CD4-positive, alpha-beta T cell treated with Interleukin-4 for 1 hour (primary cell): ENCODE results near the gene TARS1.
A peak's percentile ranks its signal among the peaks of the same experiment; 100 is the strongest.

Experiments used
- DNase-seq, 2 donors: peaks; one replicate each; pipeline ENCODE4 v3.0.0-alpha.2; 2020 to 2022

Gene TARS1

DNA sequence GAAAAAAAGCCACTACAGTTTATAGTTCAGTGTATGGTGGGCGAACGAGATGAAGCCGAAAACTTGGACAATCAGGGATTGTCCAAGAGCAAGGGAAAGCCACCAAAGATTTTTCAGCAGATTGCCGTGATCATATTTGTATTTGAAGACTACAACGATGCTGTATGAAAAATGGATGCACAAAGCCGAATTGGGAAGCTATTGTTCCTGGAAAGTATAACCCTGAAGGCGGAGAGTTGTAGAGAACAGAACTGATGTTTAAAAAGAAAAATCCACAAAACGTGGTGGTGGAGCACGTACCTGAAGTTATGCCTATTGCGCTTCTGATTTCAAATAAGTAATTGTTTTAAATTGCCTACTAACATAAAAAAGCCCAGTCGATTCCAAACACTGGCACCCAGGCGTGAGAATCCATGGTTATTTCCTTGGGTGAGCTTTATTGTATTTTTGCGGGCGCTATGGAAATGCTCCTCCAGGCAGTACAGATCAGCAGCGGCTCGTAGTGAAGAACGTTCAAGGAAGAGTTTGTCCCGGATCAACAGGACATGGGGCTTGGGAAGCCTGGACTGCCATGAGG is 772 bp upstream of the TARS1 start:
- no peak for DNase-seq

DNA sequence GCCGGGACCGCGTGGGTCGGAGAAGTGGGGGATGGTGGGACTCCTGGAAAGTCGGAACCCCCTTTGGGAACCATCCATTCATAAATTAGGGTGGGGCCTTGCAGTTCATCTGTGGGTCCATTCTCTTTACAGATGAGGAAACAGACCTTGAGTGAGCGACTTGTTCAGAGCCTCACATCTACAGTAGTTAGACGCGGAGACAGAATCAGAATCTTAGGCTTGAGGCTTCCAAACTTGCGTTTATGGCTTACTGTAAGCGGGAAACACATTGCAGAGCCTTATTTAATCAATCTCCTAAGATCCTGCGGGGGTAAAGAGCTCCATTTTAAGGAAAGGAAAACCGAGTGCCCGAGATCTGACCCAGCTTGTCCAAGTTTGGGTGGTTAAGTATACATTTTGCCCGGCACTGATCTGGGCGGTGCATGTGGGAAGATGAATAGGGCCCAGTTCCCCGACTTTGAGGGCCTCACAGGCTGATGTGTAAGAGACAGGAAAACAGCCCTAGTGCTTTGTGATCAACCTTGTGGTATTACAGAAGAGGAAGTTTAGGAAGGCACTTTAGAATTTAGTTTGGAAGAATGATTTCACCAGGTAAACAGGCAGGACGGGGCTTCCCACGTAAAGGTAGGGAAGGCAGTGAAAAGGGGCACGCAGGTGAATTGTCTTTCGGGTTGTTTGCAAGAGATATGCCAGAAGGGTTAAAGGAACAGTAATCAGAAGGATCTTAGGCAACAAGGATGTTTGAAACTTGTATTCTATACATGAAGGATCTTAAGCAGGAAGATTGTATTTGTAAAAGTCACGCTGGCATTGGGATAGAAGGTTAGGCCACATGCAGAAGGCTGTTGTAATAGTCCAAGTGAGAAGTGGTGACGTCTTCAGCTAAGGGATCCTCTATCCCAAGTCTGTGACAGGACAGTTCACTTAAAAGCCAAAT is 744 bp downstream of the TARS1 start:
- peak in 1 of 2 donors; percentile 14 for DNase-seq

DNA sequence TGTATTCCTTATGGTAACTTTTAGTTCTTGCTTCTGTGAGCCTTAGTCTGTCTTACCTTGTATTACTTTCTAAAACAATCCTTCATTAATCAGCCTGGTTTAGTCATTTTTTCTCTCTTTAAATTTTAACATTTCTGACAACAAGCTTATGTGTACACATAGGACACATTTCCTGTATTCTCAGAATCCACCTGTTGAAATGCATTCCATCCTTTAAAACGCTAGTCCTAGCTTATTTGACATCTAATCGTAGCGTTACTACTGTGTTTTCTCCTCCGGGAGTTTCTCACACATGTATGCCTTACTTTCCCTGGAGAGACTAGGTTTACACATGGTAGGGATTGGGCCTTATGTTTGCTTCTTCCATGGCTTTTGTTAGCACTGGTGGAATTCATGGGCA is 3.8 kb downstream of the TARS1 start:
- DNase-seq: no peak

DNA sequence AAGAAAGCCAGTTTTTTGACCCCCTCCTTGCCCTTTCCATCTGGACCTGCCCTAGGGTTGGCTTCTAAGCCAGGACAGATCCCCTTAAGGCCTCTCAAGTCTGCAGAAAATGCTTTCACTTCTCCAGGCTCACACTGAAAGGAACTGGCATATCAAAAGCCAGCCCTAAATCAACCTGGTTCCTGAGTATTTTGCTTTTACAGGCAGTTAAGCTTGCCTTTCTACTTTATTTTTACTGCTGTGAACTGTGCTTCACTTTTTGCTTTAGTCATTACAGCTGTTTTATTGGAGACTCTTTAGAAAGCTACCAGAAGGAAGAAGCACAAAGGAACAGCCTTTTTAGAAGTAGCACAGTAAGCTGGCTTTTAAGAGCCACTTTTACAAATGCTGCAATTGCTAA is 5.0 kb downstream of the TARS1 start:
- DNase-seq: no peak

DNA sequence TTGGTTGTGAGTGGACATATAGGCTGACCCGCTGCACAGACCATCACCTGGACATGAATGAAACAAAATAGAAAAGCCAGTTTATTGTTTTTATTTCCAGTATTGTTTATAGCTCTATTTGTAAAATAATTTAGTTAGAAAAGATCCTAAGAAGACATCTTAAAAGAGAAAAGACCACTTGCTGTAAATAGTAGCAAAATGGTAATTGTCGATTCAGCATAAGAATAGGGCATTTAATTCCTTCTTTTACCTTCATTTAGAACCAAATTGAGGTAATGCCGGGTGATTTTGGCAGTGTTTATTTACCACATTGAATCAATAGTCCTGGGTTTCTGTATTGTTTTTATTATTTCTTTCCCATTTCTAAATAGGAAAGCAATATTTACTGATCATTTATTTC is 7.4 kb downstream of the TARS1 start:
- DNase-seq: no peak

GRCh38 chr5:33457126-33457525 is 16.4 kb downstream of the TARS1 start:
- no peak for DNase-seq

DNA sequence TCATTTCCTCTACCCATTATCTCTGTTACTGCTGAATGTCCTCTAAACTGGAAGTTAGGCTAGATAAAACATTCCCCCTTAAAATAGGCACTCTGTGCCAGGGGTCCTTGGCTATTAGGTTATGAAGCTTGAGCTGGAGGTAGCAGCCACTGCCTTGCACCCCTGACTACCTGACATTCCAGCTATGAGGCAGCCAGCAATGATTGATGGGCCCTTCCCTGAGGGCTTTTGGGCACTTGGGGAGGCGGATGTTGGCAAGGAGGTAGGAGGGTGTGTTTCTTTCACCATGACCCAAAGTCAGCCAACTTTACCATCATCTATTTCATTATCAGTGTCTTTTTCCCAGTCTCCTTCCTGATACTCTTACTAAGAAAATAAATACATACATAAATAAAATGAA is 17.1 kb downstream of the TARS1 start:
- no peak for DNase-seq

DNA sequence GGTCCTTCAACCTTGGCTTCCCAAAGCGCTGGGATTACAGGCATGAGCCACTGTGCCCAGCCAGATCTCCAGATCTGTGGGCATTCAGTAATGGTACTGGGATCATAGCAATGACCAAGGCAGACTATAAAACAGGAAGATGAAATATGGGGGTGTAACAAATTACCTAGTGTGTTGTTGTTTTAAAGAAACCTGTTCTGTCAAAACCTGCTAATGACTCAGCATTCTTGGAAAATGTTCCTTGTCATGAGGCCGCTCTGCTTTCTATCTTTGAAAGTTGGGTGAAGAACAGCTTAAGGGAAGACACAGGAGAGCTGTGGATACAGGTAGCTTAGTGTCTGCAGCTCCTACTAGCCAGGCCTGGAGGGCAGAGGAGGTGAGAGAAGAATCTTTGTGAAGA is 19.4 kb downstream of the TARS1 start:
- no peak for DNase-seq

DNA sequence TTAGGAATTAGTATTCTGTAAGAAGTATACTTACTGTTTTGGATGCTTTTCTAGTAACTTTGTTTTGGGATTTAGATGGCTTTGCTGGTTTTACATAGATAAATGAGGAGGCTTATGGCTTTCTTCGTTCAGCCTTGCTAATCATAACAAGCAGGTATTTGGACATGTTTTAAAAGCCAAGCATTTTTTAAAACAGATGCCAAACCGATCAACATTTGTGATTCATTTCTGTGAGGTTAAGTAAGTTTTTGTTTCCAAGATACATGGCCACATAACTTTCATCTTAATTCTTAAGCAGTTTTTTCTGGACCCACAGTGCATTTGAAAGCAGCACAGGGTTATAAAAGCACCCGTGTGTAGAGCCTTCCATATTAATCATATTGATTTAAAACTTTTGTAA is 21.7 kb downstream of the TARS1 start:
- no peak for DNase-seq

DNA sequence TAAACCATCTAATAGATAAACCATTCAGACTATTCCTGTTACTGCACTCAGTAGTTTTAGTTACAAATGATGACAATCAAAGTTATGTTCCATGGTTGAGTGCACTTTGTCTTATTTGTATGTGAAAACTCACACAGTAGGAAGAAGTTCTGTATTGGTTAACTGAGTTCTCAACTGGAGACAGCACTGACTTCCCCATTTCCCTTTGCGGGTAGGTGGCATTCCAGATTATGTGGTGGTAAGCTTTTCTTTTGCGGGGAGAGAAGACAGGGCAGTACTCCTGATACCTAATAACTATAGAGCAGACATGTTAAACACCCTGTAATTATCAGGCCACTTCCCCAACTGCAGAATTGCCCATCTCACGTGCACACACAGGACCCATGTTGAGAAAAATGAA is 24.4 kb downstream of the TARS1 start:
- no peak for DNase-seq

DNA sequence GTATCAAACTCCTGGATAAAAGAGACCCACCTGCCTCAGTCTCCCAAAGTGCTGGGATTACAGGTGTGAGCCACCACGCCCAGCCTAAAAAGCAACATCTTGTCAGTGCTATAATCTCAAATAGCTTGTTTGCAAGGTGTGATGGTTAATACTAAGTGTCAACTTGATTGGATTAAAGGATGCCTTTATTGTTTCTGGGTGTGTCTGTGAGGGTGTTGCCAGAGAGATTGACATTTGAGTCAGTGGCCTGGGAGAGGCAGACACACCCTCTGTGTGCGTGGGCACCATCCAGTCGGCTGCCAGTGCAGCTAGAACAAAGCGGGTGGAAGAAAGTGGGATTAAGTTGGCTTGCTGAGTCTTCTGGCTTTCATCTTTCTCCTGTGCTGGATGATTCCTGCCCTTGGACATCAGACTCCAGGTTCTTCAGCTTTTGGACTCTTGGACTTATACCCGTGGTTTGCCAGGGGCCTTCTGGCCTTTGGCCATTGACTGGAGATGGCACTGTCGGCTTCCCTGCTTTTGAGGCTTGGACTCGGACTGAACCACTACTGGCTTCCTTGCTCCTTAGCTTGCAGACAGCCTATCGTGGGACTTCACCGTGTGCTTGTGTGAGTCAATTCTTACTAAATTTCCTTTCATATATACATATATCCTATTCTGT is 28.1 kb downstream of the TARS1 start:
- DNase-seq: no peak

- DNase-seq: no peak
Measured at GRCh38 chr5:33470544-33470943, 29.8 kb downstream of the TARS1 start.

GRCh38 chr5:33472805-33473409 is 32.1 kb downstream of the TARS1 start:
- no peak for DNase-seq

- DNase-seq: no peak
Measured at GRCh38 chr5:33474004-33474403, 33.2 kb downstream of the TARS1 start.

GRCh38 chr5:33474931-33475499 is 34.2 kb downstream of the TARS1 start:
- no peak for DNase-seq

DNA sequence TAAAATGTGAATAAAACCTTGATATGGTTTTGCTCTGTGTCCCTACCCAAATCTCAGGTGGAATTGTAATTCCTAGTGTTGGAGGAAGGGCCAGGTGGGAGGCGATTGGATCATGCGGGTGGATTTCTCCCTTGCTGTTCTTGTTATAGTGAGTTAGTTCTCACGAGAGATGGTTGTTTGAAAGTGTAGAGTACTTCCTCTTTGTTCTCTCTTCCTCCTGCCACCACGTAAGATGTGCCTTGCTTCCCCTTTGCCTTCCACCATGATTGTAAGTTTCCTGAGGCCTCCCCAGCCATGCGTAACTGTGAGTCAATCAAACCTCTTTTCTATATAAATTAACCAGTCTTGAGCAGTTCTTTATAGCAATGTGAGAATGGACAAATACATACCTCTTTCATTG is 34.9 kb downstream of the TARS1 start:
- no peak for DNase-seq

GRCh38 chr5:33476992-33477391 is 36.2 kb downstream of the TARS1 start:
- no peak for DNase-seq

GRCh38 chr5:33477816-33478215 is 37.1 kb downstream of the TARS1 start:
- no peak for DNase-seq

GRCh38 chr5:33479311-33479710 is 38.5 kb downstream of the TARS1 start:
- no peak for DNase-seq

GRCh38 chr5:33480876-33481275 is 40.1 kb downstream of the TARS1 start:
- no peak for DNase-seq

- no peak for DNase-seq
Measured at GRCh38 chr5:33482335-33482734, 41.6 kb downstream of the TARS1 start.

GRCh38 chr5:33487236-33487635 is 46.5 kb downstream of the TARS1 start:
- no peak for DNase-seq
